Stromal cell of bone marrow (primary cell): ENCODE measurements around the gene PTPRM.

ENCODE experiments used
- DNase-seq: peaks from one replicate; pipeline ENCODE4 v3.0.0-alpha.2; 2012; ENCODE audit warnings: low read depth

Gene PTPRM

GRCh38 chr18:8361941-8362471 is 794.9 kb downstream of the PTPRM start:
- no peak for DNase-seq

GRCh38 chr18:8362863-8363262 is 795.7 kb downstream of the PTPRM start:
- no peak for DNase-seq

- no peak for DNase-seq
Measured at GRCh38 chr18:8364385-8364784, 797.3 kb downstream of the PTPRM start.

- no peak for DNase-seq
Measured at GRCh38 chr18:8365006-8365405, 797.9 kb downstream of the PTPRM start.

GRCh38 chr18:8365528-8365927 is 798.4 kb downstream of the PTPRM start:
- no peak for DNase-seq

- DNase-seq = no peak
Measured at GRCh38 chr18:8366070-8366469, 799.0 kb downstream of the PTPRM start.

- DNase-seq = no peak
Measured at GRCh38 chr18:8366656-8367055, 799.5 kb downstream of the PTPRM start.

- DNase-seq = no peak
Measured at GRCh38 chr18:8367217-8367988, 800.3 kb downstream of the PTPRM start.

- DNase-seq = no peak
Measured at GRCh38 chr18:8368512-8369217, 801.5 kb downstream of the PTPRM start.

GRCh38 chr18:8373486-8373885 is 806.4 kb downstream of the PTPRM start:
- DNase-seq = peak; percentile 33

- DNase-seq = no peak
Measured at GRCh38 chr18:8374676-8375075, 807.6 kb downstream of the PTPRM start.

- no peak for DNase-seq
Measured at GRCh38 chr18:8375249-8375648, 808.1 kb downstream of the PTPRM start.

GRCh38 chr18:8376113-8376512 is 809.0 kb downstream of the PTPRM start:
- no peak for DNase-seq

GRCh38 chr18:8379187-8379941 is 812.2 kb downstream of the PTPRM start:
- DNase-seq = no peak

- DNase-seq = no peak
Measured at GRCh38 chr18:8380006-8380405, 812.9 kb downstream of the PTPRM start.

- no peak for DNase-seq
Measured at GRCh38 chr18:8380926-8381325, 813.8 kb downstream of the PTPRM start.

GRCh38 chr18:8381821-8382459 is 814.8 kb downstream of the PTPRM start:
- DNase-seq = peak; percentile 59

GRCh38 chr18:8385400-8385799 is 818.3 kb downstream of the PTPRM start:
- no peak for DNase-seq

GRCh38 chr18:8386669-8387380 is 819.7 kb downstream of the PTPRM start:
- no peak for DNase-seq

- DNase-seq = peak; percentile 45
Measured at GRCh38 chr18:8389391-8390340, 822.5 kb downstream of the PTPRM start.
